GM23338 (cell line): ENCODE measurements around the gene SH3D21. TPM values are rescaled to one million over a fixed set of nuclear protein-coding genes. Genes with fewer than 3 reads are reported as not detected.

Source experiments
- ATAC-seq: fragments of 200-7000 bp; cut with Tn5 transposase; 3 replicates; pipeline ENCODE4 v1.9.1; 2020
- DNase-seq: peaks from one replicate; pipeline ENCODE4 v3.0.0-alpha.2; 2015; ENCODE audit warnings: low spot score
- H2AFZ ChIP-seq: fragments of 200-600 bp; sonication (generic); 2 replicates; pipeline ENCODE4 v1.8.0; 2016; ENCODE audit warnings: antibody characterized with exemption, mild to moderate bottlenecking, moderate library complexity
- H3F3A ChIP-seq: fragments of 200-600 bp; sonication (generic); replicated peaks from 2 replicates; pipeline ENCODE4 v1.8.0; 2017; ENCODE audit warnings: antibody characterized with exemption, mixed run types, low read depth
- H3K27ac ChIP-seq: fragments of 200-600 bp; sonication (generic); 2 replicates; pipeline ENCODE4 v1.6.1; 2016; ENCODE audit warnings: low read depth
- H3K27me3 ChIP-seq: fragments of 200-600 bp; sonication (generic); 2 replicates; pipeline ENCODE4 v1.8.0; 2016; ENCODE audit warnings: mild to moderate bottlenecking, mixed run types, moderate library complexity; ENCODE audit not compliant: insufficient read depth
- H3K36me3 ChIP-seq: fragments of 200-600 bp; sonication (generic); 2 replicates; pipeline ENCODE4 v1.8.0; 2016; ENCODE audit warnings: mild to moderate bottlenecking; ENCODE audit not compliant: insufficient read depth
- H3K4me1 ChIP-seq: fragments of 200-600 bp; sonication (generic); 2 replicates; pipeline ENCODE4 v1.8.0; 2016; ENCODE audit warnings: mild to moderate bottlenecking, moderate library complexity; ENCODE audit not compliant: insufficient read depth
- H3K4me2 ChIP-seq: fragments of 200-600 bp; sonication (generic); 2 replicates; pipeline ENCODE4 v1.7.1; 2017; ENCODE audit warnings: mixed run types
- H3K4me3 ChIP-seq: fragments of 200-600 bp; sonication (generic); 2 replicates; pipeline ENCODE4 v1.6.1; 2016; ENCODE audit warnings: mixed run types
- H3K79me2 ChIP-seq: fragments of 200-600 bp; sonication (generic); replicated peaks from 2 replicates; pipeline ENCODE4 v1.8.0; 2017; ENCODE audit warnings: mild to moderate bottlenecking; ENCODE audit not compliant: insufficient read depth
- H3K9me2 ChIP-seq: fragments of 200-600 bp; sonication (generic); 2 replicates; pipeline ENCODE4 v1.8.0; 2017; ENCODE audit not compliant: insufficient read depth
- H4K20me1 ChIP-seq: fragments of 200-600 bp; sonication (generic); replicated peaks from 2 replicates; pipeline ENCODE4 v1.8.0; 2017; ENCODE audit warnings: mild to moderate bottlenecking; ENCODE audit not compliant: insufficient read depth
- H3K27ac Mint-ChIP-seq: 2 replicates; pipeline ENCODE4 v1.8.0; 2020; ENCODE audit warnings: inconsistent platforms, mild to moderate bottlenecking, moderate library complexity, mixed read lengths
- H3K27me3 Mint-ChIP-seq: 3 replicates; pipeline ENCODE4 v1.8.0; 2022; ENCODE audit warnings: low read depth, mild to moderate bottlenecking, moderate library complexity, mixed read lengths, inconsistent platforms; ENCODE audit not compliant: insufficient read depth, poor library complexity
- H3K36me3 Mint-ChIP-seq: 3 replicates; pipeline ENCODE4 v1.8.0; 2021; ENCODE audit warnings: low read depth, mild to moderate bottlenecking, inconsistent platforms, moderate library complexity, mixed read lengths
- H3K4me1 Mint-ChIP-seq: 3 replicates; pipeline ENCODE4 v1.8.0; 2020; ENCODE audit warnings: mild to moderate bottlenecking, inconsistent platforms, mixed read lengths
- H3K4me3 Mint-ChIP-seq: 3 replicates; pipeline ENCODE4 v1.8.0; 2021; ENCODE audit warnings: moderate library complexity, mild to moderate bottlenecking, inconsistent platforms, mixed read lengths
- H3K9me3 Mint-ChIP-seq: 3 replicates; pipeline ENCODE4 v1.8.0; 2020; ENCODE audit warnings: moderate library complexity, mild to moderate bottlenecking, inconsistent platforms, mixed read lengths
- CREB1 ChIP-seq: fragments of 250-450 bp; sonication (Bioruptor Pico); IDR thresholded peaks from 2 replicates; pipeline ENCODE4 v1.5.0; 2020; ENCODE audit warnings: low read depth, mild to moderate bottlenecking, moderate library complexity
- EZH2 ChIP-seq: fragments of 200-600 bp; sonication (generic); IDR thresholded peaks from one replicate; pipeline ENCODE4 v1.8.0; 2017; ENCODE audit warnings: antibody characterized with exemption, mild to moderate bottlenecking, low read depth; ENCODE audit not compliant: unreplicated experiment
- JUNB ChIP-seq: IDR thresholded peaks from one replicate; pipeline ENCODE4 v1.6.1; 2016; ENCODE audit warnings: antibody characterized with exemption; ENCODE audit not compliant: unreplicated experiment
- NANOG ChIP-seq: IDR thresholded peaks from 2 replicates; pipeline ENCODE4 v1.6.1; 2016; ENCODE audit warnings: antibody characterized with exemption, borderline replicate concordance
- POLR2AphosphoS5 ChIP-seq: IDR thresholded peaks from 2 replicates; pipeline ENCODE4 v1.6.1; 2016; ENCODE audit warnings: antibody characterized with exemption, low read depth
- STAT1 ChIP-seq: IDR thresholded peaks from one replicate; pipeline ENCODE4 v1.6.1; 2016; ENCODE audit warnings: antibody characterized with exemption; ENCODE audit not compliant: unreplicated experiment
- ZNF114 ChIP-seq: fragments of 250-450 bp; sonication (Bioruptor Pico); IDR thresholded peaks from 2 replicates; pipeline ENCODE4 v1.5.0; 2020; ENCODE audit warnings: mild to moderate bottlenecking, moderate library complexity
- ZNF331 ChIP-seq: fragments of 250-450 bp; sonication (Bioruptor Pico); IDR thresholded peaks from 2 replicates; pipeline ENCODE4 v1.5.0; 2020; ENCODE audit warnings: low read depth, mild to moderate bottlenecking, moderate library complexity
- polyA plus RNA-seq: library from polyadenylated mRNA; unstranded; fragments of >200 nt; fragmentation: Nextera tagmentation; extraction: Ambion mirVana; gene quantifications from 2 replicates; pipeline ENCODE4 v1.2.1, GENCODE V29; 2016
- total RNA-seq: library from RNA; depleted of rRNA; stranded (reverse); fragments of >200 nt; shearing (Covaris generic); gene quantifications from 2 replicates; pipeline ENCODE4 v1.2.3, GENCODE V29; 2014
- TF ChIP-seq, protein P1 (sequence below): IDR thresholded peaks from 2 replicates; pipeline ENCODE4 v1.6.1; 2016; ENCODE audit warnings: antibody characterized with exemption
- TF ChIP-seq, protein P2 (sequence below), 2 experiments: fragments of 200-600 bp in 1 of 2; sonication (generic) in 1 of 2; conservative IDR thresholded peaks; 2 replicates each; pipeline versions ENCODE4 v1.5.1 to v1.6.1; 2016 to 2017; ENCODE audit warnings: antibody characterized with exemption in 2 of 2, low read depth in 2 of 2, mild to moderate bottlenecking in 2 of 2, moderate library complexity in 1 of 2
- TF ChIP-seq, protein P3 (sequence below): IDR thresholded peaks from one replicate; pipeline ENCODE4 v1.6.1; 2018; ENCODE audit warnings: antibody characterized with exemption; ENCODE audit not compliant: unreplicated experiment

SH3D21 gene
- total and polyA plus RNA-seq, 2 experiments from 2014 or later, result 3.7 to 6.3 TPM

DNA sequence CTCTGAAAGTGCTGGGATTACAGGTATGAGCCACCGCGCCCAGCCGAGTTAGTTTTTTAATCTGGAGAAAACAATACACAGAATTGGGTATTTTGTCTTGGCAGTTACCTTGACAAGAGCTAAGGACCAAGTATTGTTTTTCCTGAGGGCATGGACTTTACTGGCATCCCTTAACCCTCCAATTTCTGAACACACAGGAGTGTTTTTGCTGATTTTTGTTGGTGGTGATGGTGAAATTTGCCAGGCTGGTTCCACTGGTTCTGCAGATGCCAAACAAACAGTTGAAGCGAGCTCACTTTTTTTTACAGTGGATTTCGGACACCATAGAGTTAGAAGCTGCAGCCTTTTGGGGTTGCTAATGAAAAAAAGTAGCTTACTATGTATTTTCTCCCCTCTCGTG is 37.2 kb upstream of the SH3D21 start:
- Histone ChIP-seq H3F3A (0 out of 2 replicates have a peak, but pooled peaks cover 11% of the 10 kb centered on the region), H3K9me2 (no peaks in the 10 kb centered on the region), H3K4me3 (no peak overlapping the region), H3K27ac (peak overlapping the region; percentile 39; the same call in 1 of the 2 replicates), H3K36me3 (peaks cover 5% of the 10 kb centered on the region; the same call in 1 of the 2 replicates), H3K79me2 (peaks cover 92% of the 10 kb centered on the region), H3K4me2 (no peak overlapping the region), H2AFZ (no peak overlapping the region), H3K27me3 (no peaks in the 10 kb centered on the region), H4K20me1 (peaks cover 49% of the 10 kb centered on the region), H3K4me1 (no peaks in the 10 kb centered on the region)
- TF ChIP-seq ZNF114 (CRISPR knock-in tag), result no peak
- TF ChIP-seq, protein P1, sequence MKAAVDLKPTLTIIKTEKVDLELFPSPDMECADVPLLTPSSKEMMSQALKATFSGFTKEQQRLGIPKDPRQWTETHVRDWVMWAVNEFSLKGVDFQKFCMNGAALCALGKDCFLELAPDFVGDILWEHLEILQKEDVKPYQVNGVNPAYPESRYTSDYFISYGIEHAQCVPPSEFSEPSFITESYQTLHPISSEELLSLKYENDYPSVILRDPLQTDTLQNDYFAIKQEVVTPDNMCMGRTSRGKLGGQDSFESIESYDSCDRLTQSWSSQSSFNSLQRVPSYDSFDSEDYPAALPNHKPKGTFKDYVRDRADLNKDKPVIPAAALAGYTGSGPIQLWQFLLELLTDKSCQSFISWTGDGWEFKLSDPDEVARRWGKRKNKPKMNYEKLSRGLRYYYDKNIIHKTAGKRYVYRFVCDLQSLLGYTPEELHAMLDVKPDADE, result no peak
- TF ChIP-seq CREB1 (CRISPR knock-in tag), result no peak
- TF ChIP-seq, protein P2, sequence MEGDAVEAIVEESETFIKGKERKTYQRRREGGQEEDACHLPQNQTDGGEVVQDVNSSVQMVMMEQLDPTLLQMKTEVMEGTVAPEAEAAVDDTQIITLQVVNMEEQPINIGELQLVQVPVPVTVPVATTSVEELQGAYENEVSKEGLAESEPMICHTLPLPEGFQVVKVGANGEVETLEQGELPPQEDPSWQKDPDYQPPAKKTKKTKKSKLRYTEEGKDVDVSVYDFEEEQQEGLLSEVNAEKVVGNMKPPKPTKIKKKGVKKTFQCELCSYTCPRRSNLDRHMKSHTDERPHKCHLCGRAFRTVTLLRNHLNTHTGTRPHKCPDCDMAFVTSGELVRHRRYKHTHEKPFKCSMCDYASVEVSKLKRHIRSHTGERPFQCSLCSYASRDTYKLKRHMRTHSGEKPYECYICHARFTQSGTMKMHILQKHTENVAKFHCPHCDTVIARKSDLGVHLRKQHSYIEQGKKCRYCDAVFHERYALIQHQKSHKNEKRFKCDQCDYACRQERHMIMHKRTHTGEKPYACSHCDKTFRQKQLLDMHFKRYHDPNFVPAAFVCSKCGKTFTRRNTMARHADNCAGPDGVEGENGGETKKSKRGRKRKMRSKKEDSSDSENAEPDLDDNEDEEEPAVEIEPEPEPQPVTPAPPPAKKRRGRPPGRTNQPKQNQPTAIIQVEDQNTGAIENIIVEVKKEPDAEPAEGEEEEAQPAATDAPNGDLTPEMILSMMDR (conservative IDR thresholded peaks at IDR 0.05; ENCODE audit: low read depth in 2 of 2), result no peak
- TF ChIP-seq, protein P3, sequence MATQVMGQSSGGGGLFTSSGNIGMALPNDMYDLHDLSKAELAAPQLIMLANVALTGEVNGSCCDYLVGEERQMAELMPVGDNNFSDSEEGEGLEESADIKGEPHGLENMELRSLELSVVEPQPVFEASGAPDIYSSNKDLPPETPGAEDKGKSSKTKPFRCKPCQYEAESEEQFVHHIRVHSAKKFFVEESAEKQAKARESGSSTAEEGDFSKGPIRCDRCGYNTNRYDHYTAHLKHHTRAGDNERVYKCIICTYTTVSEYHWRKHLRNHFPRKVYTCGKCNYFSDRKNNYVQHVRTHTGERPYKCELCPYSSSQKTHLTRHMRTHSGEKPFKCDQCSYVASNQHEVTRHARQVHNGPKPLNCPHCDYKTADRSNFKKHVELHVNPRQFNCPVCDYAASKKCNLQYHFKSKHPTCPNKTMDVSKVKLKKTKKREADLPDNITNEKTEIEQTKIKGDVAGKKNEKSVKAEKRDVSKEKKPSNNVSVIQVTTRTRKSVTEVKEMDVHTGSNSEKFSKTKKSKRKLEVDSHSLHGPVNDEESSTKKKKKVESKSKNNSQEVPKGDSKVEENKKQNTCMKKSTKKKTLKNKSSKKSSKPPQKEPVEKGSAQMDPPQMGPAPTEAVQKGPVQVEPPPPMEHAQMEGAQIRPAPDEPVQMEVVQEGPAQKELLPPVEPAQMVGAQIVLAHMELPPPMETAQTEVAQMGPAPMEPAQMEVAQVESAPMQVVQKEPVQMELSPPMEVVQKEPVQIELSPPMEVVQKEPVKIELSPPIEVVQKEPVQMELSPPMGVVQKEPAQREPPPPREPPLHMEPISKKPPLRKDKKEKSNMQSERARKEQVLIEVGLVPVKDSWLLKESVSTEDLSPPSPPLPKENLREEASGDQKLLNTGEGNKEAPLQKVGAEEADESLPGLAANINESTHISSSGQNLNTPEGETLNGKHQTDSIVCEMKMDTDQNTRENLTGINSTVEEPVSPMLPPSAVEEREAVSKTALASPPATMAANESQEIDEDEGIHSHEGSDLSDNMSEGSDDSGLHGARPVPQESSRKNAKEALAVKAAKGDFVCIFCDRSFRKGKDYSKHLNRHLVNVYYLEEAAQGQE, result no peak
- no peak for TF ChIP-seq NANOG
- no peak for TF ChIP-seq POLR2AphosphoS5
- Mint-ChIP-seq H3K36me3 (peaks cover 41% of the 10 kb centered on the region; the same call in 2 of the 3 replicates), H3K27me3 (peaks cover 3% of the 10 kb centered on the region), H3K27ac (no peak overlapping the region), H3K4me1 (no peaks in the 10 kb centered on the region), H3K9me3 (no peaks in the 10 kb centered on the region), H3K4me3 (no peak overlapping the region)
- ATAC-seq, result no peak
- no peak for DNase-seq

DNA sequence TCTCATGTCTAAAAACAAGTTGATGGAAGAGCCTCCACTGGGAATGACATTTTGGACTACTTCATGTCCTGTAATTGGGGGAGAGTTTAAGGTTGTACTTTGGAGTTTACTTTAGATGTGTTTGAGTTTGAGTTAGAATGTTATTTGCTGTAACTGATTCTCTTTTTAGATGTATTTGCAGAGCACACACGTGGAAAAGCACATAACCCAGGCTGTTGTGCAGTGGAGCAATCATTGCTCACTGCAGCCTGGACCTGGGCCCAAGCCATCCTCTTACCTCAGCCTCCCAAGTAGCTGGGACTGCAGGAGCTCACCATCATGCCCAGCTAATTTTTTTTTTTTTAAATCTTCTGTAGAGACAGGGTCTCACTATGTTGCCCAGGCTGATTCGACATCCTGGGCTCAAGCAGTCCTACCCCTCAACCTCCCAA is 36.7 kb upstream of the SH3D21 start:
- no peak overlapping the region for H3K4me3 ChIP-seq
- no peak overlapping the region for H2AFZ ChIP-seq
- no peak overlapping the region for H3K4me2 ChIP-seq
- no peak for ATAC-seq
- peaks cover 5% of the 10 kb centered on the region; the same call in 1 of the 2 replicates for H3K36me3 ChIP-seq
- H4K20me1 ChIP-seq, result peaks cover 45% of the 10 kb centered on the region
- no peaks in the 10 kb centered on the region for H3K4me1 Mint-ChIP-seq
- H3F3A ChIP-seq, result 0 out of 2 replicates have a peak, but pooled peaks cover 8% of the 10 kb centered on the region
- H3K27ac ChIP-seq, result peak overlapping the region; percentile 39; the same call in 1 of the 2 replicates
- H3K27me3 Mint-ChIP-seq, result peaks cover 5% of the 10 kb centered on the region
- H3K79me2 ChIP-seq, result peaks cover 92% of the 10 kb centered on the region
- no peaks in the 10 kb centered on the region for H3K9me3 Mint-ChIP-seq
- H3K4me1 ChIP-seq, result no peaks in the 10 kb centered on the region
- no peak for DNase-seq
- H3K9me2 ChIP-seq, result no peaks in the 10 kb centered on the region
- H3K4me3 Mint-ChIP-seq, result no peak overlapping the region
- H3K36me3 Mint-ChIP-seq, result peaks cover 42% of the 10 kb centered on the region
- H3K27me3 ChIP-seq, result no peaks in the 10 kb centered on the region
- H3K27ac Mint-ChIP-seq, result no peak overlapping the region
- no peak for TF ChIP-seq ZNF331 (CRISPR knock-in tag)
- TF ChIP-seq NANOG, result no peak
- TF ChIP-seq POLR2AphosphoS5, result no peak
- TF ChIP-seq JUNB, result no peak
- no peak for TF ChIP-seq CREB1 (CRISPR knock-in tag)
- TF ChIP-seq, protein P2 (conservative IDR thresholded peaks at IDR 0.05; ENCODE audit: low read depth in 2 of 2), result no peak
- no peak for TF ChIP-seq ZNF114 (CRISPR knock-in tag)
- no peak for TF ChIP-seq STAT1
- TF ChIP-seq EZH2, result no peak
- TF ChIP-seq, protein P3, result no peak
